A673 (cell line): Measurements from ENCODE around the gene CYP24A1.

Experiments used
- EZH2 ChIP-seq: fragments of 200-600 bp; sonication (generic); IDR thresholded peaks from 2 replicates; pipeline ENCODE4 v1.6.1; 2017; ENCODE audit warnings: borderline replicate concordance, low read depth, mild to moderate bottlenecking, mixed read lengths, antibody characterized with exemption, low read length; ENCODE audit not compliant: poor library complexity, severe bottlenecking
- TF ChIP-seq, protein P1 (sequence below): fragments of 300-800, 200-600 bp; sonication (generic); conservative IDR thresholded peaks from 2 replicates; pipeline ENCODE4 v1.5.1; 2017; ENCODE audit warnings: low read depth, mild to moderate bottlenecking, antibody characterized with exemption, low read length, moderate library complexity, mixed read lengths

DNA sequence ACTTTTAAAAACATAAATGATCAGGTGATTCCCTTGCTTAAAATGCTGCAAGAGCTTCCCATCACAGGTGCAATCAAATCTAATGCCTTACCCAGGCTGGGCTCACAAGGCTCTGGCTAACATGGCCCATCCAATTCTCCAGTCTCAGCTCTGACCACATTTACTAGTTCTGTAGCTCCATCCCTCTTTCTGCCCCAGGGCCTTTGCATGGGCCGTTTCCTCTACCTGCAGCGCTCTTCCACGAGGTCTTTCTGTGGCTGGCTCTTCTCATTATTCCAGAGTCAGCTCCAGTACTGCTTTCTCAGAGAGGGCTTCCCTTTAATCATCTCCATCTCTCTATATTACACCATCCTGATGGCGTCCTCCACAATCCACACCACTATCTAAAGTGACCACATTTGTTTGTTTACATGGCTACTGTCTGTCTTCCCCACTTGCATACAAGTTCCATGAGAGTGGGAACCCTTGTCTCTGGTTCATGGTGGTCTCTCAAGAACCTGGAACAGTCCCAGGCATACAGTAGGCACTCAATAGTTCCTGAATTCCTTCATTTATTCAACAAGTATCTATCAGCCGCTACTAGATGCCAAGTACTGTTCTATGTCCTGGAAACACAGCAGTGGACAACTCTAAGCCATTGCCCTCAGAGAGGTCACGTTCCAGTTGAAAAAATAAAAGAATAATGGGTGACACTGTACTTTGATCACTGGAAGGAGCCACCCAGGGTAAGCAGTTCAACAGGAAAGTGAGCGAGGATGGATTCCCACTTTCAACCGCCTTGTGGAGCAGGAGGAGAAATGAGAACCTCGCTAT, 12.6 kb downstream of the CYP24A1 start:
- TF ChIP-seq, protein P1, sequence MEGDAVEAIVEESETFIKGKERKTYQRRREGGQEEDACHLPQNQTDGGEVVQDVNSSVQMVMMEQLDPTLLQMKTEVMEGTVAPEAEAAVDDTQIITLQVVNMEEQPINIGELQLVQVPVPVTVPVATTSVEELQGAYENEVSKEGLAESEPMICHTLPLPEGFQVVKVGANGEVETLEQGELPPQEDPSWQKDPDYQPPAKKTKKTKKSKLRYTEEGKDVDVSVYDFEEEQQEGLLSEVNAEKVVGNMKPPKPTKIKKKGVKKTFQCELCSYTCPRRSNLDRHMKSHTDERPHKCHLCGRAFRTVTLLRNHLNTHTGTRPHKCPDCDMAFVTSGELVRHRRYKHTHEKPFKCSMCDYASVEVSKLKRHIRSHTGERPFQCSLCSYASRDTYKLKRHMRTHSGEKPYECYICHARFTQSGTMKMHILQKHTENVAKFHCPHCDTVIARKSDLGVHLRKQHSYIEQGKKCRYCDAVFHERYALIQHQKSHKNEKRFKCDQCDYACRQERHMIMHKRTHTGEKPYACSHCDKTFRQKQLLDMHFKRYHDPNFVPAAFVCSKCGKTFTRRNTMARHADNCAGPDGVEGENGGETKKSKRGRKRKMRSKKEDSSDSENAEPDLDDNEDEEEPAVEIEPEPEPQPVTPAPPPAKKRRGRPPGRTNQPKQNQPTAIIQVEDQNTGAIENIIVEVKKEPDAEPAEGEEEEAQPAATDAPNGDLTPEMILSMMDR, result no peak
- no peak for TF ChIP-seq EZH2
